ENCODE results near the gene RSPH3. TPM values are rescaled to one million over a fixed set of nuclear protein-coding genes. Genes with fewer than 3 reads are reported as not detected.
A peak's percentile ranks its signal among the peaks of the same experiment; 100 is the strongest.
"Not testable (repeated sequence)": the region's sequence is repeated elsewhere in the genome, so short reads cannot be mapped to it uniquely, and the experiment has no call there.

RSPH3 gene
- polyA plus RNA-seq, 4 donors: 5.1 to 12.5 (median 6.1) TPM

DNA sequence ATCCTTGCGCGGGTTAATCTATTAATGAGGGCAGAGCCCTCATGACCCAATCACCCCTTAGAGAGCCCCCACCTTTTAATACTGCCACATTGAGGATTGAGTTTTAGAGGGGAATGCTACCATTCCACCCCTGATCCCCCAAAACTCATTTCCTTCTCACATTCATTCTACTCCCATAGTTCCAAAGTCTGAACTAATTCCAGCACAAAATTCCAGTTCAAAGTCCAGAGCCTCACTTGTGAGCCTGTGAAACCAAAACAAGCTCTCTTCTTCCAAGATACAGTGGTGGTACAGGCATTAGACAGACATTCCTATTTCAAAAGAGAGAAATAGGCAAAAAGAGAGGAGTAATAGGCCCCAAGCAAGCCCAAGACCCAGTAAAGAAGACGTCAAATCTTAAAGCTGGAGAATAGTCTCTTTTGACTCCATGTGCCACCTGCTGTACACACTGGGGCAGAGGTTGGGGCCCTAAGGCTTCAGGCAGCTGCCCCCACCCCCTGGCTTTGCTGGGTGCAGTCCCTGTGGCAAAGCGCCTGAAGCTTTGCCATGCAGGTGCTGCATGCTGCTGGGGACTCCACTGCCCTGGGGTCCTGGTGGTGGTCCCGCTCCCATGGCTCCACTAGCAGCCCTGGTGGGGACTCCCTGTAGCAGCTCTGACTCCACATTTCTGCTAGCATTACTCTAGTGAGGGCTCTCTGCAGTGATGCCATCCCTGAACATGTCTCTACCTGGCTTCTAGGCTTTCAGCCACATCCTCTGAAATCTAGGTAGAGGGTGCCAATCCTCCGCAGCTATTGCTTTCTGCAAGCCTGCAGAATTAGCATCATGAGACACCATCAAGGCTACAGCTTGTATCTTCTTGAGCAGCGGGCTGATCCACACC is 41.3 kb downstream of the RSPH3 start:
- peaks cover 3 to 13% (median 6%) of the 10 kb centered on the region in 3 donors for H3K4me1 ChIP-seq (ENCODE audit: control insufficient read depth in 3 of 3, insufficient read depth in 2 of 3, low read depth in 1 of 3, low read length in 2 of 3)
- peak; percentile 71 to 80 for DNase-seq
- H3K4me3 ChIP-seq (ENCODE audit: low read depth in 1 of 3, low read length in 3 of 3): no peak overlapping the region
- peak overlapping the region in 1 of 3 donors; percentile 53 for H3K27ac ChIP-seq (ENCODE audit: low read depth in 1 of 3, low read length in 2 of 3)
- 66 to 84% (median 74%) methylated on average over 7 of the region's 7 CpGs for WGBS, 3 donors
- FAIRE-seq: no peak
- no peaks in the 10 kb centered on the region for H3K9me3 ChIP-seq (ENCODE audit: control insufficient read depth in 2 of 2, insufficient read depth in 1 of 2, low read depth in 1 of 2, low read length in 1 of 2)
- no peaks in the 10 kb centered on the region for H3K36me3 ChIP-seq (ENCODE audit: control insufficient read depth in 3 of 3, insufficient read depth in 2 of 3, low read depth in 1 of 3, low read length in 3 of 3)
- H3K27me3 ChIP-seq (ENCODE audit: control insufficient read depth in 3 of 3, insufficient read depth in 3 of 3, low read length in 3 of 3): no peaks in the 10 kb centered on the region

GRCh38 chr6:158955255-158955654 is 44.7 kb downstream of the RSPH3 start:
- no peak for DNase-seq
- H3K4me3 ChIP-seq (ENCODE audit: low read depth in 1 of 3, low read length in 3 of 3): no peak overlapping the region
- no peaks in the 10 kb centered on the region for H3K36me3 ChIP-seq (ENCODE audit: control insufficient read depth in 3 of 3, insufficient read depth in 2 of 3, low read depth in 1 of 3, low read length in 3 of 3)
- H3K9me3 ChIP-seq (ENCODE audit: control insufficient read depth in 2 of 2, insufficient read depth in 1 of 2, low read depth in 1 of 2, low read length in 1 of 2): no peaks in the 10 kb centered on the region
- 89 to 96% (median 90%) methylated on average over 3 of the region's 3 CpGs for WGBS, 3 donors
- no peak overlapping the region for H3K27ac ChIP-seq (ENCODE audit: low read depth in 1 of 3, low read length in 2 of 3)
- H3K27me3 ChIP-seq (ENCODE audit: control insufficient read depth in 3 of 3, insufficient read depth in 3 of 3, low read length in 3 of 3): no peaks in the 10 kb centered on the region
- FAIRE-seq: no peak
- peaks cover 3 to 13% (median 6%) of the 10 kb centered on the region in 3 donors for H3K4me1 ChIP-seq (ENCODE audit: control insufficient read depth in 3 of 3, insufficient read depth in 2 of 3, low read depth in 1 of 3, low read length in 2 of 3)

DNA sequence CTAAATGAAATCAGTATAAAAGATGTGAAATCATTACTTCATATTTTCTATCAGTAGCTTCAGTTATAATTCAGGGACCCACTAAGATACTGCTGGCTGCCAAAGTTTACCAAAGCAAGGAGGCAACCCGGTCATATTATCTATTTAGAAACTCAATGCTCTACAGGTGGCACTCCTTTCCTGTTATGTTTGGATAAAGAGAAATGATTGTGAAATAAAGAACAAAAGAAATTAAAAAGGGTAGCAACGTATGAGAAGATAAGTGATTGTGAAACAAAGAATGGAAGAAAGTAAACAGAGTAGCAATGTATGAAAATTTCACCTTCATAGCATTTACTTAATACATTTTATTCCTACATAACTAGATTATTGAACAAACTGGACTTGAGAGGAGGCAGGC is 45.2 kb downstream of the RSPH3 start:
- WGBS, 3 donors: 8 to 45% (median 21%) methylated on average over 2 of the region's 2 CpGs
- FAIRE-seq: no peak
- no peaks in the 10 kb centered on the region for H3K9me3 ChIP-seq (ENCODE audit: control insufficient read depth in 2 of 2, insufficient read depth in 1 of 2, low read depth in 1 of 2, low read length in 1 of 2)
- no peaks in the 10 kb centered on the region for H3K27me3 ChIP-seq (ENCODE audit: control insufficient read depth in 3 of 3, insufficient read depth in 3 of 3, low read length in 3 of 3)
- no peak overlapping the region for H3K4me3 ChIP-seq (ENCODE audit: low read depth in 1 of 3, low read length in 3 of 3)
- no peak for DNase-seq
- peaks cover 3 to 13% (median 6%) of the 10 kb centered on the region in 3 donors for H3K4me1 ChIP-seq (ENCODE audit: control insufficient read depth in 3 of 3, insufficient read depth in 2 of 3, low read depth in 1 of 3, low read length in 2 of 3)
- no peak overlapping the region for H3K27ac ChIP-seq (ENCODE audit: low read depth in 1 of 3, low read length in 2 of 3)
- H3K36me3 ChIP-seq (ENCODE audit: control insufficient read depth in 3 of 3, insufficient read depth in 2 of 3, low read depth in 1 of 3, low read length in 3 of 3): no peaks in the 10 kb centered on the region

- not testable (repeated sequence) for H3K27ac ChIP-seq (ENCODE audit: low read depth in 1 of 3, low read length in 2 of 3); DNase-seq; H3K4me3 ChIP-seq (ENCODE audit: low read depth in 1 of 3, low read length in 3 of 3); H3K4me1 ChIP-seq (ENCODE audit: control insufficient read depth in 3 of 3, insufficient read depth in 2 of 3, low read depth in 1 of 3, low read length in 2 of 3); H3K36me3 ChIP-seq (ENCODE audit: control insufficient read depth in 3 of 3, insufficient read depth in 2 of 3, low read depth in 1 of 3, low read length in 3 of 3); FAIRE-seq; H3K9me3 ChIP-seq (ENCODE audit: control insufficient read depth in 2 of 2, insufficient read depth in 1 of 2, low read depth in 1 of 2, low read length in 1 of 2); H3K27me3 ChIP-seq (ENCODE audit: control insufficient read depth in 3 of 3, insufficient read depth in 3 of 3, low read length in 3 of 3)
- 85 to 89% (median 85%) methylated on average over 3 of the region's 3 CpGs for WGBS, 3 donors
These were observed 48.0 kb downstream of the RSPH3 start for GRCh38 chr6:158952011-158952410.

GRCh38 chr6:158951565-158951964 is 48.4 kb downstream of the RSPH3 start:
- not testable (repeated sequence) for DNase-seq; H3K9me3 ChIP-seq (ENCODE audit: control insufficient read depth in 2 of 2, insufficient read depth in 1 of 2, low read depth in 1 of 2, low read length in 1 of 2); FAIRE-seq; H3K27me3 ChIP-seq (ENCODE audit: control insufficient read depth in 3 of 3, insufficient read depth in 3 of 3, low read length in 3 of 3); H3K36me3 ChIP-seq (ENCODE audit: control insufficient read depth in 3 of 3, insufficient read depth in 2 of 3, low read depth in 1 of 3, low read length in 3 of 3); H3K27ac ChIP-seq (ENCODE audit: low read depth in 1 of 3, low read length in 2 of 3); H3K4me3 ChIP-seq (ENCODE audit: low read depth in 1 of 3, low read length in 3 of 3); H3K4me1 ChIP-seq (ENCODE audit: control insufficient read depth in 3 of 3, insufficient read depth in 2 of 3, low read depth in 1 of 3, low read length in 2 of 3)
- 90 to 100% (median 98%) methylated on average over 2 of the region's 2 CpGs for WGBS, 3 donors

DNA sequence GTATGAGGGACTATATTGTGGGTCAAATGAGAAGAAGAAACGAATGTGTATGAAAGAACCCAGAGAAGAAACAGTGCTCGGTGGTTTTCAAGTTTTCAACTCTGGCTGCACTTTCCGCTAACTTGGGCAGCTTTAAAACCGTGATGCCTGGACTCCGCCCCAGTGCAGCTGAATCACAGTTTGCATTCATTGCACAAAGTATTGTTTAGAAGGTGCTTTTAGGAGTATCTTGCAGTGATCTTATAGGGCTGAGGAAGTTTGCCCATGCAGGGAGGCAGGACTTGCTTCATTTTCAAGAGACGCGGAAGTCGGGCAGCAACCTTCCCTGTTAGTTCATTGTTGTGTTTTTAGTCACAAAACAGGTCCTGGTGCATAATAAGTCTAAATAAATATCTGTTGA is 52.7 kb downstream of the RSPH3 start:
- Histone ChIP-seq H3K36me3 (ENCODE audit: control insufficient read depth in 3 of 3, insufficient read depth in 2 of 3, low read depth in 1 of 3, low read length in 3 of 3) (no peaks in the 10 kb centered on the region), H3K27ac (ENCODE audit: low read depth in 1 of 3, low read length in 2 of 3) (no peak overlapping the region), H3K27me3 (ENCODE audit: control insufficient read depth in 3 of 3, insufficient read depth in 3 of 3, low read length in 3 of 3) (no peaks in the 10 kb centered on the region), H3K4me1 (ENCODE audit: control insufficient read depth in 3 of 3, insufficient read depth in 2 of 3, low read depth in 1 of 3, low read length in 2 of 3) (no peaks in the 10 kb centered on the region), H3K4me3 (ENCODE audit: low read depth in 1 of 3, low read length in 3 of 3) (no peak overlapping the region), H3K9me3 (ENCODE audit: control insufficient read depth in 2 of 2, insufficient read depth in 1 of 2, low read depth in 1 of 2, low read length in 1 of 2) (no peaks in the 10 kb centered on the region)
- DNase-seq (no peak), FAIRE-seq (no peak)
- WGBS, 3 donors: 86 to 93% (median 91%) methylated on average over 8 of the region's 8 CpGs

DNA sequence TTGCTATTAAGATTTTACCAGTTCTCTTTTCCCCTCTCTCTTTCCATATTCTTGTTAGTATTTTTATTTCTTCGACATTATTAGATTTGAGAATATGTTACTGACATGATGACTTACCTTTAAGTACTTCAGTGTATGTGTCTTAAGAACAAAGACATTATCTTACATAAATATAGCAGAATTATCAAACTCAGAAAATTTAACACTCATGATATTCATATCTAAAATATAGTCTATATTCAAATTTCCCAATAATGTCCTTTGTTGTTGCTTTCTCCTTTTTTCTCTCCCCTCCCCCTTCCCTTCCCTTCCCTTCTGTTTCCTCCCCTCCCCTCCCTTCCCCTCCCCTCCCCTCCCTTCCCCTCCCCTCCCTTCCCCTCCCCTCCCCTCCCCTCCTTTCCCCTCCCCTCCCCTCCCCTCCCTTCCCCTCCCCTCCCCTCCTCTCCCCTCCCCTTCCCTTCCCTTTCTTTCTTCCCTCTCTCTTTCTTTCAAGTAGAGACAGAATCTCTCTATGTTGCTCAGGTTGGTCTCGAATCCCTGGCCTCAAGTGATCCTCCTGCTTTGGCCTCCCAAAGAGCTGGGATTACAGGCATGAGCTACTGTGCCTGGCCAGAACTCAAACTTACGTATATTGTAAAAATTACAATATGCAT is 56.5 kb downstream of the RSPH3 start:
- FAIRE-seq: no peak
- DNase-seq: no peak
- H3K4me3 ChIP-seq (ENCODE audit: low read depth in 1 of 3, low read length in 3 of 3): no peak overlapping the region
- H3K9me3 ChIP-seq (ENCODE audit: control insufficient read depth in 2 of 2, insufficient read depth in 1 of 2, low read depth in 1 of 2, low read length in 1 of 2): no peaks in the 10 kb centered on the region
- H3K27ac ChIP-seq (ENCODE audit: low read depth in 1 of 3, low read length in 2 of 3): no peak overlapping the region
- no peaks in the 10 kb centered on the region for H3K36me3 ChIP-seq (ENCODE audit: control insufficient read depth in 3 of 3, insufficient read depth in 2 of 3, low read depth in 1 of 3, low read length in 3 of 3)
- peaks cover 0 to 4% (median 0%) of the 10 kb centered on the region in 3 donors for H3K4me1 ChIP-seq (ENCODE audit: control insufficient read depth in 3 of 3, insufficient read depth in 2 of 3, low read depth in 1 of 3, low read length in 2 of 3)
- WGBS, 3 donors: 92 to 98% (median 97%) methylated on average over 2 to 3 of the region's 3 CpGs
- H3K27me3 ChIP-seq (ENCODE audit: control insufficient read depth in 3 of 3, insufficient read depth in 3 of 3, low read length in 3 of 3): peaks cover 0 to 7% (median 0%) of the 10 kb centered on the region in 3 donors

GRCh38 chr6:158942349-158942748 is 57.7 kb downstream of the RSPH3 start:
- Histone ChIP-seq H3K9me3 (ENCODE audit: control insufficient read depth in 2 of 2, insufficient read depth in 1 of 2, low read depth in 1 of 2, low read length in 1 of 2) (no peaks in the 10 kb centered on the region), H3K4me3 (ENCODE audit: low read depth in 1 of 3, low read length in 3 of 3) (no peak overlapping the region), H3K36me3 (ENCODE audit: control insufficient read depth in 3 of 3, insufficient read depth in 2 of 3, low read depth in 1 of 3, low read length in 3 of 3) (no peaks in the 10 kb centered on the region), H3K27me3 (ENCODE audit: control insufficient read depth in 3 of 3, insufficient read depth in 3 of 3, low read length in 3 of 3) (peaks cover 0 to 7% (median 0%) of the 10 kb centered on the region in 3 donors), H3K4me1 (ENCODE audit: control insufficient read depth in 3 of 3, insufficient read depth in 2 of 3, low read depth in 1 of 3, low read length in 2 of 3) (peaks cover 0 to 8% (median 0%) of the 10 kb centered on the region in 3 donors), H3K27ac (ENCODE audit: low read depth in 1 of 3, low read length in 2 of 3) (no peak overlapping the region)
- FAIRE-seq (no peak), DNase-seq (no peak)
- WGBS, 3 donors: 95 to 99% (median 98%) methylated on average over 2 of the region's 2 CpGs

Data from small intestine (tissue), 7 donors.